ENCODE results near the gene THSD7A. TPM values are rescaled to one million over a fixed set of nuclear protein-coding genes. Genes with fewer than 3 reads are reported as not detected.

THSD7A gene
- total RNA-seq, 1 donor from 2014 or later = 16.1 TPM

GRCh38 chr7:11703829-11704228 lies 128.2 kb downstream of the THSD7A start:
- DNase-seq (ENCODE audit: low read depth in 2 of 2) = no peak

GRCh38 chr7:11702938-11703337 lies 129.1 kb downstream of the THSD7A start:
- no peak for DNase-seq (ENCODE audit: low read depth in 2 of 2)

GRCh38 chr7:11701829-11702560 lies 130.0 kb downstream of the THSD7A start:
- DNase-seq (ENCODE audit: low read depth in 2 of 2) = no peak

GRCh38 chr7:11699666-11700065 lies 132.3 kb downstream of the THSD7A start:
- DNase-seq (ENCODE audit: low read depth in 2 of 2) = no peak

GRCh38 chr7:11698384-11698871 lies 133.6 kb downstream of the THSD7A start:
- DNase-seq (ENCODE audit: low read depth in 2 of 2) = peak; percentile 55 to 62

GRCh38 chr7:11690395-11690794 lies 141.6 kb downstream of the THSD7A start:
- DNase-seq (ENCODE audit: low read depth in 2 of 2) = no peak

GRCh38 chr7:11689096-11689495 lies 142.9 kb downstream of the THSD7A start:
- no peak for DNase-seq (ENCODE audit: low read depth in 2 of 2)

GRCh38 chr7:11681461-11681860 lies 150.5 kb downstream of the THSD7A start:
- no peak for DNase-seq (ENCODE audit: low read depth in 2 of 2)

- no peak for DNase-seq (ENCODE audit: low read depth in 2 of 2)
These were observed 156.8 kb downstream of the THSD7A start for GRCh38 chr7:11675163-11675562.

- no peak for DNase-seq (ENCODE audit: low read depth in 2 of 2)
These were observed 163.3 kb downstream of the THSD7A start for GRCh38 chr7:11668727-11669126.

GRCh38 chr7:11667810-11668185 lies 164.2 kb downstream of the THSD7A start:
- DNase-seq (ENCODE audit: low read depth in 2 of 2) = no peak

GRCh38 chr7:11667071-11667809 lies 164.8 kb downstream of the THSD7A start:
- DNase-seq (ENCODE audit: low read depth in 2 of 2) = no peak

- DNase-seq (ENCODE audit: low read depth in 2 of 2) = no peak
These were observed 166.6 kb downstream of the THSD7A start for GRCh38 chr7:11665357-11665756.

- DNase-seq (ENCODE audit: low read depth in 2 of 2) = no peak
These were observed 176.4 kb downstream of the THSD7A start for GRCh38 chr7:11655642-11656041.

- DNase-seq (ENCODE audit: low read depth in 2 of 2) = peak in 1 of 2 donors; percentile 54
These were observed 176.8 kb downstream of the THSD7A start for GRCh38 chr7:11655163-11655562.

GRCh38 chr7:11650500-11650899 lies 181.5 kb downstream of the THSD7A start:
- DNase-seq (ENCODE audit: low read depth in 2 of 2) = no peak

GRCh38 chr7:11650030-11650429 lies 182.0 kb downstream of the THSD7A start:
- peak; percentile 39 to 81 for DNase-seq (ENCODE audit: low read depth in 2 of 2)

- DNase-seq (ENCODE audit: low read depth in 2 of 2) = peak; percentile 73 to 96
These were observed 183.0 kb downstream of the THSD7A start for GRCh38 chr7:11648980-11649379.

- DNase-seq (ENCODE audit: low read depth in 2 of 2) = no peak
These were observed 183.9 kb downstream of the THSD7A start for GRCh38 chr7:11648101-11648500.

GRCh38 chr7:11642841-11643240 lies 189.2 kb downstream of the THSD7A start:
- DNase-seq (ENCODE audit: low read depth in 2 of 2) = no peak

GRCh38 chr7:11642276-11642675 lies 189.7 kb downstream of the THSD7A start:
- no peak for DNase-seq (ENCODE audit: low read depth in 2 of 2)

- peak in 1 of 2 donors; percentile 66 for DNase-seq (ENCODE audit: low read depth in 2 of 2)
These were observed 193.8 kb downstream of the THSD7A start for GRCh38 chr7:11638011-11638774.

Data from lung microvascular endothelial cell (primary cell).